ENCODE data around the gene ZNF567.

ZNF567 gene

GRCh38 chr19:36687214-36688056 lies at the start of gene ZNF567:
Gene ZNF567 (plus strand): TSS chr19:36687612. CDS start chr19:36694868, 7,256 bp downstream.
- DNase-seq (ENCODE audit: insufficient read length, low spot score) (peak; percentile 93), FAIRE-seq (no peak)
- TF ChIP-seq, protein P1, sequence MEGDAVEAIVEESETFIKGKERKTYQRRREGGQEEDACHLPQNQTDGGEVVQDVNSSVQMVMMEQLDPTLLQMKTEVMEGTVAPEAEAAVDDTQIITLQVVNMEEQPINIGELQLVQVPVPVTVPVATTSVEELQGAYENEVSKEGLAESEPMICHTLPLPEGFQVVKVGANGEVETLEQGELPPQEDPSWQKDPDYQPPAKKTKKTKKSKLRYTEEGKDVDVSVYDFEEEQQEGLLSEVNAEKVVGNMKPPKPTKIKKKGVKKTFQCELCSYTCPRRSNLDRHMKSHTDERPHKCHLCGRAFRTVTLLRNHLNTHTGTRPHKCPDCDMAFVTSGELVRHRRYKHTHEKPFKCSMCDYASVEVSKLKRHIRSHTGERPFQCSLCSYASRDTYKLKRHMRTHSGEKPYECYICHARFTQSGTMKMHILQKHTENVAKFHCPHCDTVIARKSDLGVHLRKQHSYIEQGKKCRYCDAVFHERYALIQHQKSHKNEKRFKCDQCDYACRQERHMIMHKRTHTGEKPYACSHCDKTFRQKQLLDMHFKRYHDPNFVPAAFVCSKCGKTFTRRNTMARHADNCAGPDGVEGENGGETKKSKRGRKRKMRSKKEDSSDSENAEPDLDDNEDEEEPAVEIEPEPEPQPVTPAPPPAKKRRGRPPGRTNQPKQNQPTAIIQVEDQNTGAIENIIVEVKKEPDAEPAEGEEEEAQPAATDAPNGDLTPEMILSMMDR (IDR thresholded peaks at IDR 0.05; ENCODE audit: insufficient read depth, missing control alignments) = no peak

GRCh38 chr19:36638862-36639510 lies 48.4 kb upstream of the ZNF567 start:
- TF ChIP-seq, protein P1 (IDR thresholded peaks at IDR 0.05; ENCODE audit: insufficient read depth, missing control alignments) = no peak
- DNase-seq (ENCODE audit: insufficient read length, low spot score) = no peak
- no peak for FAIRE-seq

- DNase-seq (ENCODE audit: insufficient read length, low spot score) (no peak), FAIRE-seq (no peak)
- TF ChIP-seq, protein P1 (IDR thresholded peaks at IDR 0.05; ENCODE audit: insufficient read depth, missing control alignments) = no peak
Observed at GRCh38 chr19:36646746-36647145, 40.7 kb upstream of the ZNF567 start.

DNA sequence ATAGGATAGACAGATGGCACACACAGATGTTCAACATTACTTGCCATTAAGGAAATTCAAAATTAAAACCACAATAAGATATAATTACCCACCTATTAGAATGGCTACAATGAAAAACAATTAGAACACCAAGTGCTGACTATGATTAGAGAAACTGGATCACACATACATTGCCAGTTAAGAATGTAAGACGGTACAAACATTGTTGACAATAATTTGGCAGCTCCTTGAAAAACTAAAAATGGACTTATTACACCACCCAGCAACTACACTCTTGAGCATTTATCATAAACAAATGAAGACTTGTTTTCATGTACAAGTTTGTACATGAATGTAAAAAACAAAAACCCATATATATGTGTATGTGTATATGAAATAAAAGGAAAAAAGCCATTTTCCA lies 34.5 kb upstream of the ZNF567 start:
- DNase-seq (ENCODE audit: insufficient read length, low spot score) (no peak), FAIRE-seq (no peak)
- TF ChIP-seq, protein P1 (IDR thresholded peaks at IDR 0.05; ENCODE audit: insufficient read depth, missing control alignments) = no peak

GRCh38 chr19:36665832-36666231 lies 21.6 kb upstream of the ZNF567 start:
- FAIRE-seq = no peak
- no peak for DNase-seq (ENCODE audit: insufficient read length, low spot score)
- TF ChIP-seq, protein P1 (IDR thresholded peaks at IDR 0.05; ENCODE audit: insufficient read depth, missing control alignments) = no peak

DNA sequence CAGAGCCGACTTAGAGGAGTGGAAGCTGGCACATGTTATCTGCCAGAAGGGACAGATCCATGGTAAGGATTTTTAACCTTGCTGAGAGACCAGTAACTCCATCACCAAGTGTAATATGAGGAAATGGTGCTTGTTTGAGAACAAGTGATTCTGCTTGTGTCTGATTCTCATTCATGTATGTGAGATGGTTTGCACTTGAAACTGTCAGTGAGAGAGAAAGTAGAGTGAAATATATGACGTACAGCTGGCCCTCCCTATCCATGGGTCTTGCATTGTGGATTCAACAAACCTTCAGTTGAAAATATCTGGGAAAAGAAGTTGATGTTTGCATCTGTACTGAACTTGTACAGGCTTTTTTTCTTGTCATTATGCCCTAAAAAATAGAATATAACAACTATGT lies 18.8 kb upstream of the ZNF567 start:
- TF ChIP-seq, protein P1 (IDR thresholded peaks at IDR 0.05; ENCODE audit: insufficient read depth, missing control alignments) = no peak
- FAIRE-seq (peak; percentile 53), DNase-seq (ENCODE audit: insufficient read length, low spot score) (no peak)

GRCh38 chr19:36672368-36672767 lies 15.0 kb upstream of the ZNF567 start:
- FAIRE-seq (no peak), DNase-seq (ENCODE audit: insufficient read length, low spot score) (no peak)
- TF ChIP-seq, protein P1 (IDR thresholded peaks at IDR 0.05; ENCODE audit: insufficient read depth, missing control alignments) = no peak
